ENCODE results near the gene SFN.

Gene SFN

DNA sequence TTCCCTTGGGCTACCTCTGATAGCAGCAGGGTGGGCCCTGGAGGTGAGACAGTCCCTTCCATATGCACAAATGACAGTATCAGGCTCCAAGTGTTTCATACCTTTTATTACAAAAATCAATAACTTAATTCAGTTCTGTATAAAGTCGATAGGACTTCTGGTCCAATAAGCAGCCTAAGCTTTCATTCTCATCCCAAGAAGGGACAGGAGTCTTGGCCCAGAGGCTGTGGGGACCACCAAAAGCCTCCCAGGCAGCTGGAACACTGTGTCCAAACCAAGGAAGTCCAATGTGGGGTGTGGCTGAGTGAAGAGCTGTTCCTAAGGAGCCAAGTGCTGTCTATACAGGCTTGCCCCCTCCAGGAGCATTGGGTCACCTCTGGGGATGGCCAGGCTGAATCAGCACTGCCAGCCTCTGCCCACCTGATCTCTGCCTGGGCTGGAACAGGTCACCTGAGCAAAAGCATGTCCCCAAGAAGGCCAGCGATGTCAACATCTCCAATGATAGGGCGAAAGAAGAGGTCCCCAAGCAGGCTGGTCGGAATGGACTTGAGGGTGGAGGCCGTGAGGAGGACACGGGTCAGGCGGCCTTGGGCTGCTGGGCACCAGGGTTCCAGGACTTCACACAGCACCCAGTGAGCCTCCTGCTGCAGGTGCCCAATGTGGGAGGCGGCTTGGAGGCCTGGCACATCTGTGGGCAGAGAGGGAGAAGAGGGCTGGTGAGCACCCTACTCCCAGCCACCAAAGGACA, 48.6 kb downstream of the SFN start:
- no peak for DNase-seq (ENCODE audit: low read depth in 2 of 2)

DNA sequence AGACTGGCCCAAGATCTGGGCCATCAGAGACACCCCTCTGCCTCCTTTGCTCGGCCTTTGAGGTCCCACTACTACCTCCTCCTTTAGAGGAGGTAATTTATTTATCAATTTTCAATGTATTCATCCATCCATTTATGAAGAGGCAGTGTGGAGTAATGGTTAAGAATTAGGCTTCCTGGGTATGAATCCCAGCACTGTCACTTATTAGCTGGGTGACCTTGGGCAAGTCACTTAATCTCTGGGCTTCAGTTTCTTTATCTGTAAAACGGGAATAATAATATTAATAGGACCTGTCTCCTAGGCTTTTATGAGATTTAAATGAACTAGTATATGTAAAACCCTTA, 49.2 kb downstream of the SFN start:
- no peak for DNase-seq (ENCODE audit: low read depth in 2 of 2)

GRCh38 chr1:26913389-26913753, 50.4 kb downstream of the SFN start:
- no peak for DNase-seq (ENCODE audit: low read depth in 2 of 2)

Data from stimulated activated CD8-positive, alpha-beta memory T cell treated with anti-CD3 and anti-CD28 coated beads, Interleukin-7, amount 100 ng/mL, for 4 hours (primary cell).